Measurements from ENCODE around the gene TNFAIP2.
"Not testable (repeated sequence)": the region's sequence is repeated elsewhere in the genome, so short reads cannot be mapped to it uniquely, and the experiment has no call there.

Gene TNFAIP2

DNA sequence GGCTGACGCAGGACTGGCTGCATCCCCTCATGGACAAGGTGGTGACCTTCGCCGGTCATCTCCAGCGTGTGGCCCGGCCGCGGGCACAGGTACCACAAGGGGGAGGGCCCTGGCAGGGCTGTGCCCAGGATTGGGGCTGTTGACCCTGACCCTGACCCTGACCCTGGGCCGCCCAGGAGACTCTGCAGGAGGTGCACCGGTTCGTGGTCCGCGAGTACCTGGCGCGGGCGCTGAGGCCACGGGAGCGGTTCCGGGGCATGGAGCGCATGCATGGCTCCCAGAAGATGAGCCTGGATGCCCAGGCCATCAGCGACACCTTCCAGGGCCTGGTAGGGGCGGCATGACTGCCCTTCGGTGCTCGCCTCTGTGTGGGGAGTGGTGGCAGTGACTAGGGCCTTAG lies 15.8 kb upstream of the TNFAIP2 start:
- no peak for DNase-seq (ENCODE audit: low spot score)

- DNase-seq (ENCODE audit: low spot score): no peak
Measured at GRCh38 chr14:103107941-103108748, 15.1 kb upstream of the TNFAIP2 start.

DNA sequence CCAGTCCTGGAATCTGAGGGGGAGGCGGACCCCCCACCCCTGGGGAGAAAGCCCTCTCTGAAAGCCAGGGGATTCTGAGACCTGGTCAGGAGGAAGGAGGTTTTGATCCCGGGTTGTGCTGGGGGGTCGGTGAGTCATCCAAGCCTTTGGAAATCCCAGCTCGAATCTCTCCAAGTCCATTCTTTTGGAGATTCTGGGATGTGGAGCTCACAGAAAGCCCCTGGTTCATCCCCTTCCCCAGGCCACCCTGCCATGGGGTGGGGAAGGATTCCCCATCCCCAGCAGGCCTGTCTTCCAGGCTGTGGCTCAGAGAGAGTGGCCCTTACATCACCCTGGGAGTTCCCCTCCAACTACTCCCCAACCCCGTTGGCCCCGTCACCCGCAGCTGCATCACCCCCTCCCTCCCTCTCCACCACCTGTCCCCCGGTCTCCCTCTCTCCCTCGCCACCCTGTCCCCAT lies 14.5 kb upstream of the TNFAIP2 start:
- no peak for DNase-seq (ENCODE audit: low spot score)

GRCh38 chr14:103109535-103110441 lies 13.5 kb upstream of the TNFAIP2 start:
- DNase-seq (ENCODE audit: low spot score): no peak

- no peak for DNase-seq (ENCODE audit: low spot score)
Measured at GRCh38 chr14:103110681-103111231, 12.5 kb upstream of the TNFAIP2 start.

DNA sequence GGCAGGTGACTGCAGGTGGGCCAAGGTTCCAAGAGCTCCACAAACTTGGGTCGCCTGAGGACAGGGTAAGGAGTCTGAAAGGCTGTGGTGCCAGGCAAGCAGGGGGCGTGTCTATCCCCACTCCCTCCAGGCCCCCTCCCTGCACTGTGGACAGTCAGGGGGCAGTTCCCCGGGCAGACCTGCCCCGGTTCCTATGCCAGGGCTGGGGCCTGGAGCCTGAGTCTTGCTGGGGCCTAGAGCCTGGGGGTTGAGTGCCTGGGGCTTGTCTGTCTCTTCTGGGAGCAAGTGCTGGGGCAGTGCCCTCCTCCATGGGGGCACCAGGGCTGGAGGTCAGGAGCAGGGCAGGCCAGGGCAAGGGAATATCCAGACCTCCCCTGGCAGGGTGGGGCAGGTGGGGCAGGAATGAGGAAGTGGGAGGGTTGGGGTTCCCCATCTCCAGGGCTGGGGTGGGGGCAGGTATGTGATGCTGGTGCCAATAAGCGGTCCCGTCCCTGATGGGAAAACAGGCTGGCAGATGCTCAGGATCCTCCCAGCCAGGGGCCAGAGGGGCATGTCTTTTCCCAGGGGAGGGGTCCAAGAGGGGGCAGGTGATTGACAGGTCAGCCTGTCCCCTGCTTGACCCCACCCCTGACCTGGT lies 11.9 kb upstream of the TNFAIP2 start:
- no peak for DNase-seq (ENCODE audit: low spot score)

- DNase-seq (ENCODE audit: low spot score): no peak
Measured at GRCh38 chr14:103112400-103113243, 10.6 kb upstream of the TNFAIP2 start.

DNA sequence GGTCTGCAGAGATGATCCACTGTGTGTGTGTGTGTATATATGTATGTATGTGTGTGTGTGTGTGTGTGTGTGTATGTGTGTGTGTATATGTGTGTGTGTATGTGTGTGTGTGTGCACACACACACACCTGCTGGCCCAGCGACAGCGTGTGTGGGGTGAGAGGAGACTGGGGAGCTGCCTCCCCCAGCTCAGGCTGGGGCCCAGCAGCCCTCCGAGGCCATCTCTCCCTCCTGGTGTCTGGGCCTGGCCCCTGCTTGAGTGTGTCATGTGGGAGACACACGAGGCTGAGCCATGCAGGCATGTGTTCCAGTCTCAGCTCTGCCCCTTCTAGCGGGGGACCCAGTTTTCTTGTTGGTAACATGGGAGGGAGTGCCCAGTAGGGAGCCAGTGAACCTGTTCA lies 10.0 kb upstream of the TNFAIP2 start:
- DNase-seq (ENCODE audit: low spot score): no peak

DNA sequence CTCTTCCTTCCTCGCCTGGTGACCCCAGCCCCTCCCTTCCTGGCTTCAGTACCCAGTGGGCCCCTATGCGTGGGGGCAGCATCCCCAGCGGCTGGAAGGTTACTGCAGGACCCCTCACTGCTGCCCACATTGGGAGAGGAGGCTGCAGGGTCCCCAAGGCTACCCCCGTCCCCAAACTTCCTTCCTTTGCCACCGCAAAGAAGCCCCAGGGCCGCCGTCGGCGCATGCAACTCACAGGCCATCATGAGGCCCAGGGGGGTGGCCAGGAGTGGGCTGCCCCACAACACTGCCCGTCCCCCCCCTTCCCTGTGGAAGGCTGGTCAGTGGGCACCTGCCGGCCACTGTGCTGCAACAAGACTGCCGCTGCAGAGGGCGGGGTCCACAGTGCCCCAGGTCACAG lies 9.5 kb upstream of the TNFAIP2 start:
- no peak for DNase-seq (ENCODE audit: low spot score)

DNA sequence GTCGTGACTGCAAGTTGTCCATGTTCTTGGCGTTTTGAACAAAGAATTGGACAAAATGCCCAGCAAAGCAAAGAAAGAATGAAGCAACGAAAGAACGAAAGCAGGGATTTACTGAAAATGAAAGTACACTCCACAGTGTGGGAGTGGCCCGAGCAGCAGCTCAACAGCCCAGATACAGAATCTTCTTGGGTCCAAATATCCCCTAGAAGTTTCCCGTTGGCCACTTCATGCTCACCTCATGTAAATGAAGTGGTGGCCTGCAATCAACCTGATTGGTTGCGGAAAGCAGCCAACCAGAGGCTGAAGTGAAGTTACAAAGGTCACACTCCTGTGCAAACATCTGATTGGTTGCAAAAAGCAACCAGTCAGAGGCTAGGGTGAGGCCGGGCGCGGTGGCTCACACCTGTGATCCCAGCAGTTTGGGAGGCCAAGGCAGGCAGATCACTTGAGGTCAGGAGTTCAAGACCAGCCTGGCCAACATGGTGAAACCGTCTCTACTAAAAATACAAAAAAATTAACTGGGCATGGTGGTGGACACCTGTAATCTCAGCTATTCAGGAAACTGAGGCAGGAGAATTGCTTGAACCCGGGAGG lies 8.1 kb upstream of the TNFAIP2 start:
- not testable (repeated sequence) for DNase-seq (ENCODE audit: low spot score)

GRCh38 chr14:103115845-103116572 lies 7.3 kb upstream of the TNFAIP2 start:
- DNase-seq (ENCODE audit: low spot score): no peak

DNA sequence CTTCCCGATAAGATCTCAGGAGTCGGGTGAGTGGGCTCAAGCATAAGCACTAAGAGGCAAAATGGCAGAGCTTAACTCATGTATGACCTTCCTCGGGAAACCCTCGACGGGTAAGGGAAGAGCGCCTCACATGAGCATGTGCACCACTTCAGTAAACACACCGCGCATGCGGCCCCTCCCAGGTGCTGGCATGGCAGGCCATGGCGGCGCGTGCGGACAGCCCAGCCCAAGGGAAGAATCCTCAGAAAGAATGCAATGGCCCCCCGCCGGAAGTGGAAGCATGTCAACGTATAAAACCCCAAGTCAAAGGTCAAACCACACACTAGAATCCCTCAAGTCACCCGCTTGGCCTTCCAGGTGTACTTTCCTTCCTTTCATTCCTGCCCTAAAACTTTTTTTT lies 6.6 kb upstream of the TNFAIP2 start:
- DNase-seq (ENCODE audit: low spot score): no peak

GRCh38 chr14:103117499-103117898 lies 5.8 kb upstream of the TNFAIP2 start:
- not testable (repeated sequence) for DNase-seq (ENCODE audit: low spot score)

- DNase-seq (ENCODE audit: low spot score): no peak
Measured at GRCh38 chr14:103118018-103118662, 5.1 kb upstream of the TNFAIP2 start.

DNA sequence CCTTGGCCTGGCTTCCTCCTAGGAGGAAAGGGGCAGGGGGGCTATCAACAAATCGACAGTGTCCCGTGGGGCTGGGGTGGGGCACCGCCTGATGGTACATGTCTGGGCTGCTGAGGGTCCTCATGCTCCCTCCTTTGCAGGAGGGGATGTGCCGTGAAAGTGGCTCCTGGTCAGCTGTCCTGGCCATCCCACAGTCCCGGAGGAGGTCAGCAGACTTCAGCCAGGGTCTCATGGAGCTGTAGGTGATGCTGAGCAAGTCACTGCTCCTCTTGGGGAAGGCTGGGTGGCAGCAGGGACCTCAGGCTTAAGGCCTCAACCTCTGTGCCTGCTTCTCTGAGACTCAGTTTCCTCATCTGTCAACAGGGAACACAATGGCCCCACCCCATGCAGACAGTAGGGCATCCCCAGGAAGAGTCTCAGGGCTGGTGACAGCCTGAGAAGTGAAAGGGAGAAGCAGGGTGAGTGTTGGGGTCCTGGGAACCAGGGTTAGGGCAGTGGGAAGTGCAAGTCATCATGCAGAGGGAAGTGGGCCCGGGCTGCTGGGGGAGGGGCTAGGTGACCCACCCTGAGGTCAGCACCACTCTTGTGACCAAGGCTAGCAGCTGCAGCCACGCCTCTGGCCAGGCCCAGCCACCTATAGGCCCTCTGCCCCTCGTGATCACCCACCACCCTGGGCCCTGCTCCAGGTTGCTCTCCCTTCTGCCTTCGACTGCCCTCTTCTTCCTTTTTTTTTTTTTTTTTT lies 4.4 kb upstream of the TNFAIP2 start:
- DNase-seq (ENCODE audit: low spot score): peak; percentile 7

- DNase-seq (ENCODE audit: low spot score): not testable (repeated sequence)
Measured at GRCh38 chr14:103119527-103119926, 3.7 kb upstream of the TNFAIP2 start.

GRCh38 chr14:103121121-103121845 lies 2.0 kb upstream of the TNFAIP2 start:
- no peak for DNase-seq (ENCODE audit: low spot score)
